ENCODE data around the gene PPFIA1.

PPFIA1 gene

GRCh38 chr11:70433526-70433925 lies 163.0 kb downstream of the PPFIA1 start:
- no peak for DNase-seq (ENCODE audit: low read depth)
